GM21423 (cell line): ENCODE measurements around the gene SLC7A5.

Experiments
- ATAC-seq: cut with Tn5 transposase; IDR thresholded peaks from one replicate; pipeline ENCODE4 v1.9.1; 2021; ENCODE audit warnings: mild to moderate bottlenecking, moderate library complexity; ENCODE audit not compliant: unreplicated experiment

SLC7A5 gene

DNA sequence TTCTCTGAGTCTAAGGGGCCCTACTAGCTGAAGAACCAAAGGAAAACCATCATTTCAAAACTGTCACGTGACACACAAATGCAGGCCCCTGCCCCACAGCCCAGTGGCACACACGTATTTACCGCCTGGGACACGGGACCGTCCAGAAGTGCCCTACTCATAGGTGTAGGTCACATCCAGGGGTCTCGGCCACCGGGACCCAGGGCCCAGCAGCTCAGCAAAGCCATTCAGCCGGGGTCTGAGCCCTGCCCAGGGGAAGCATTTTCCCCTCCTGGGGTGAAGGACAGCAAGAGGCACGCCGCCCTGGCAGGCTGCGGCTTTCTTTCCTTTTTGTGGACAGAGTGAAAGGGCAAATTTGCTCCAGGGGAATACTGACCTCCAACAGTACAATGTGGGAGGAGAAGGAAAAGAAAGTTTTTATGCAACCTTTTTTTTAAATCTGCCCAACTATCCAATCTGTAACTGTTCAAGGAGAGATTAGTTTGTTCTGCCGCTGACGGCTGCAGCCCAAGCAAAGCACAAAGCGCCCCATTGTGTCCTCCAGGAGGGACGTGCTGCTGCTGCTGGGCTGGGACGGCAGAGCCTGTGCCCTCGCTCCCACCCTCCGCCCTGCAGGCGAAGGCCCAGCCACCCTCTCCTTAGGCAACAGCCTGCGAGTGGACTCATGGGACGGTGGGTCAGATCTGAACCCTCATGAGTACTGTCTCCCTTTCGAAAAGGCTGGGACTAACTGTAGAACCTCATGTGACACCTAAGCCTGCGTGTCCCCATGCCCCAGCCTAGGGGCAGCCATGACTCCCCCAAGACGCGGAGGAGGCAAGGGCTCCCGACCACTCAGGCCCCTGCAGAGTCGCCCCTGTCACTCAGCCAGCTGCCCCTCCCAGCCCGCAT, 21.3 kb downstream of the SLC7A5 start:
- no peak for ATAC-seq

- ATAC-seq = no peak
These were observed 21.9 kb downstream of the SLC7A5 start for GRCh38 chr16:87847467-87847784.

DNA sequence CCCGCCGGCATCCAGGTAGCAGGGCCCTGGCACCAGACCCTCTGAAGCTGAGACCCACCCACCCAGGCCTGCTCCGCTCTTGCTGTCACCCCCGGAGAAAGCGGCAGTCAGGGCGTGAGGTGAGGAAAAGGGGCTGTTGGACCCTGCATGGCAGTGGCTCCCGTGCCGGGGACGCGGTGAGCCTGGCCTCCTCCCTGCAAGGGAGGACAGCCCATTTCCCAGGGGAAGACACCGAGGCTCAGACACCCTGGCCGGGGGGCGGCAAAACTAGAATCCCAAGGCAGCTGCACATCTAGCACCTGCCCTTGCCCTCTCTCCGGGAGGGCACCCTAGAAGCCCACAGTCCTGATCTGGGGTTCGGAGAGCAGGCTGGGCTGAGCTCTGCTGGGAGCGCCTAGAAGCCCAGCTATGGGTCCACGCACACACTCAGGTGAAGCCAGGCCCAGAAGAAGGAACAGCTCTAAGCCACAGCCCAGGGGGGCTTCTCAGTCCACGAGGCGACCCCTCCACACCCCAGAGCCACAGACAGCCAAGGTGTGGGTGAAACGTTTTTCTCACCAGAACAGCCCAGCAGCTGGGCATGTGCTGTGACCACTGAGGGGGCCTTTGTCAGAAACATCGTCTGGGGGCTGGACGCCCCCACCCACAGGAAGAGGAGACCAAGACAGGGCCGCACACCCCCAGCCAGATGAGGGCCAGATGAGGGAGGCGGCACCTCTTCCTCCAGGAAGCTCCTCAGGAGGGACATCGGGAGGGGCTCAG, 22.4 kb downstream of the SLC7A5 start:
- ATAC-seq = no peak

DNA sequence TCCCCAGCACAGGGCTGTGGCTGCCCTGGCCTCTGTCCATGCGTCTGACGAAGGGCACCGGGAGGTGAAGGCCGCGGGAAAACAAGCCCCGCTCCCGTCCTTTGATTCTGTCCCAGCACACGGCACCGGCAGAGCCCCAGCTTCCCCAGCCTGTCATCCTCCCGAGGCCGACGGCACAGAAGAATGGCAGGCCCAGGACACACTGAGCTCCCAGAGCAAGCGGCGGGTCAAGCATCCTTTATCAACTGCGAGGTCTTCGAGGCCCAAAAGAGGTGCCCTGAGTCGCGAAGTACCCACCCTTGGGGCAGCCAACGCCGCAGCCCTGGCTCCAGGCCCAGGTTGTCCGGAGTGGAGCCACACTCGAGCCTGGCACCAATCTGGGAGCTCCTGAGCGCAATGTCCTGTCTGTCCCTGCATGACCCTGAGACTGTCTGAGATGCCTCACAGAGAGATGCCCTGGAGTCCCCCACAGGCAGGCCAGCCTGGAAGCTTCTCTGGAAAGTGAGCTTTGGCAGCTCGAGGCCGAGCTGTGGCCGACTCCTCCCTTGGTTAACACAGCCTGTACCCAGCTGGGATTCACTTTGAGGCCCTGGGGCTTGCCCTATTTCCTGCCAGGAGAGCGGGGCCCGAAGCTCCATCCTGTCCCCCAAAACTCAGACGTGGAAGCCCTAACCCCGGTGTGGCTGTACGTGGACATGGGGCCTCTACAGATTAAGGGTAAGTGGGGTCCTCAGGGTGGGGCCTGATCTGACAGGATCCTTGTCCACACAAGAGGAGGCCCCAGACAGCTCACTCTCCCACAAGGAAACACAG, 23.3 kb downstream of the SLC7A5 start:
- ATAC-seq = no peak

GRCh38 chr16:87845213-87845612, 24.1 kb downstream of the SLC7A5 start:
- no peak for ATAC-seq

DNA sequence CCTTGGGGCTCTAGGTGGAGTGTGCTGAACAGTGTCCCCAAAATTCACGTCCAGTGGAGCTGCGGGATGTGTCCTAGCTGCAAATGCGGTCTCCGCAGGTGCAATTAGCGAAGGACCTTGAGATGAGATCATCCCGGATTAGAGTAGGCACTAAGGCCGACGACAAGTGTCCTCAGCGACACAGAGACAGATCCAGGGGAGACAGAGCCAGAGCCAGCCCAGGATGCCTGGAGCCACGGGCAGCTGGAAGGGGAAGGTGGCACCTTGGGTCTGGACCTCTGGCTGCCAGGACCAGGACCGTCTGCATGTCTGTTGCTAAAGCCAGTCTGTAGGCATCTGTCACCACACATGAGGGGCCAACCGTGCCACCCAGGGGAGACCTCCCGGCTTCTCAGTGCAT, 24.5 kb downstream of the SLC7A5 start:
- ATAC-seq = no peak

GRCh38 chr16:87844120-87844733, 25.1 kb downstream of the SLC7A5 start:
- ATAC-seq = no peak

DNA sequence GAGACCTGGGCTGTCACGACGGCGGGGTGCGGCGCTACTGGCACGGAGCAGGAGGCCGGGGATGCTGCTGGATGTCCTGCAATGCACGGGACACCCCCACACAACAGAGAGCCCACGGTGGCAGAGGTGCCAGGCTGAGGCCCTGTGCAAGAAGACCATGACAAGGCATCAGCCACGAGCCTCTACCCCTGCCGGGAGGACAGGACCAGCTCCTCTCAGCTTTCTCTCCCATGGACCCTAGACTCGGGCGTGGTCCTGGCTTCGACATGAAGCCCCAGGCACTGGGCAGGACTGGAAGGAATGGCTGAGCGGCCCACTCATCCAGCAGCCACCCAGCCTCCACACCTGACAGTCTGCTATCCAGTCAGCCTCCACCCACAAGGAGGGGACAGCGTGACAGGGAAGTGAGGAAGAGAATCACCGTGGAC, 25.6 kb downstream of the SLC7A5 start:
- ATAC-seq = no peak

DNA sequence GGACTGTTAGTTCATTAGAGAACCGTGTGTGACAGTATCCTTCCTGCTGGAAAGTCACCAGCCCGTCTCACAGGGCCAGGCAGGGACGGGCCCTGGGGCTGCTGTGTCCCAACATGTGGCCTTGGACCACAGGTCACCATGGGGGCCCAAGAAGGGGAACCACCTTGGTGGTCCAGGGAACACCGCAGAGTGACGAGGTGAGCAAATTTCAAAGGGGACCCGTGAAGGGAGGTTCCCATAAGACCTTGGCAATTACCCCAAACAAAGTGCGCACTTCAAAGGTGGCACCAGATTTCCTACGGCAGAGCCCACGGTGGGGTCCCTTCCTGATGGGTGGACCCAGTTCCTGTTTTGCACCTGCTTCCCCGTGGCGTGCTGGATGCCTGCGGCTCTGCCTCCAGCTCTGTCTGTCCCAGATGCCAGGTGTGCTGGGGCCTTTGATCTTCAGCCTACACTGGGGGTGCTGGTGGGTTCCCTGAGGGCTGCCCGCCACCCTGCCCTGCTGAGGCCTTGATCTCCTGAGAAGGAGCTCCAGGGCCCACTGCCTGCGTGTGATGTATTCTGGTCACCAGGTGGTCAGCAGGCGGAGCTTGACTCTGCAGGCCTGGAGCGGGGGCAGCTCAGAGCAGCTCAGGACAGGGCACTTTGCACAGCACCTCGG, 27.0 kb downstream of the SLC7A5 start:
- ATAC-seq = no peak

DNA sequence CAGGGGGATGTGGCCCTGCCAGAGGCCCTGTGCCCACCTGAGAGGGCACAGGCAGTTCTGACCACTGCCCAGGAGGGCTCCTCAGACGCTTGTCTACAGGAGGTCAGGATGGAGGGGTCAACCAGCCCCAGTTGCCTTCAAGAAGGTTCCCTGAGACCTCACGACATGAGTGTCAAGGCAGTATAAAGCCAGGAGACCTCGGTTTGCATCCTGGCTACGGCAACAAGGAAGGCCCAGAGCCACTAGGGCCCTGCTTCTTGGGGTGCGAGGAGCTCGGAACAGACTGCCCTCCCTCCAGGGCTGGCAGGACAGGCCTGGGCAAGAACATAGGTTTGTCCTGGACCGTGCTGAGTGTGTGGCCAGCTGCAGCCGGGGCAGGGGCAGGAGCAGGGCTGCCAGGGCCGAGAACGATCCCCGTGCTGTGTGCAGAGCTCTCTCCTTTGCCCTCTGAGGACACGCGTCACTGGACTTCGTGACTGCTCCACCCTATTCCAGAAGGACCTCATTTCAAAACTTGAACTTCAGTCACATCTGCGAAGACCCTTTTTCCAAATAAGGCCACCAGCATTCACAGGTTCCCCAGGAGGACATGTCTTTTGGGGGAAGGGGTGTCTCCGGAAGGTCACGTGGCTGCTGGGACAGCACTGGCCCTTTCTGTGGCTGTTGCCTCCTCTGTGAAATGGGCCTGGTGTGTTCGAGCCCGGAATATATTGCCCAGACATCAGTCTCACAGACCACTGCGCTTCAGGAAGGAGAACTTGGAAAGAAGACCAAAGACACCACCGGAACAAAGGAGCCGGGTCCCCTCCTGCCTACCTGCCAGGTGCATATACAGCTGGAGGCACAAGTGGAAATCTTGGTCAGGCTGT, 27.7 kb downstream of the SLC7A5 start:
- ATAC-seq = no peak

DNA sequence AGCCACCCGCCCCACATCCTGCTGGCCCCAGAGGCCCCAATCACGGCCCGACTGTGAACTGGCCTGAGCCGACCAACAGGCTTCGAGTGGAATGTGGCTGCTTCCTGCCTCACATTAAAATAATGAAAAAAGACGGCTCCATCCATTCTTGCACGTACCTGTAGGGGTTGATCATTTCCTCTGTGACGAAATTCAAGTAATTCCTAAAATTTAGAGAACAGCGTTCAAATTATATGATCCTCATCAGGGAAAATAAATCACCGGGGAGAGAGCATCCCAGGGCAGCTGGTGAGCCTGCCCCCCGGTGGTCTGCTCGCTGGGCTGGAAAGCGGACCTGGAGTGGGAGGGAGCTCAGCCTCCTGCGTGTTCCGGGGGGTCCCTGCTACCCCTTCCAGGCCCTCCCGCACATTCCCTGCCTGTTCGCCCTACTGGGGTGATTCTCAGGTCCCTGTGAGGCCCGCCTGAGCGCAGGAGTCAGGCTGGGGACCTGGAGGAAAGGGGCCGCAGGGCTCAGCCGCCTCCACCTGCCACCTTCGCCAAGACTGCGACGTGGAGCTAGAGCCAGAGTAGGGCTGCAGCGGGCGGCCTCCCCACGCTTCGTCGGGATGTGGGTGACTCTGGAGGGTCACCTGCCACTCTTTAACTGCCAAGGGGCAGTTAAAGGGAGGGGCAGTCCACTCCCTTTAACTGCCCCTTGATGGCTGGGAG, 28.9 kb downstream of the SLC7A5 start:
- ATAC-seq = no peak

- no peak for ATAC-seq
These were observed 29.6 kb downstream of the SLC7A5 start for GRCh38 chr16:87839542-87840270.

- ATAC-seq = no peak
These were observed 30.4 kb downstream of the SLC7A5 start for GRCh38 chr16:87838643-87839541.

DNA sequence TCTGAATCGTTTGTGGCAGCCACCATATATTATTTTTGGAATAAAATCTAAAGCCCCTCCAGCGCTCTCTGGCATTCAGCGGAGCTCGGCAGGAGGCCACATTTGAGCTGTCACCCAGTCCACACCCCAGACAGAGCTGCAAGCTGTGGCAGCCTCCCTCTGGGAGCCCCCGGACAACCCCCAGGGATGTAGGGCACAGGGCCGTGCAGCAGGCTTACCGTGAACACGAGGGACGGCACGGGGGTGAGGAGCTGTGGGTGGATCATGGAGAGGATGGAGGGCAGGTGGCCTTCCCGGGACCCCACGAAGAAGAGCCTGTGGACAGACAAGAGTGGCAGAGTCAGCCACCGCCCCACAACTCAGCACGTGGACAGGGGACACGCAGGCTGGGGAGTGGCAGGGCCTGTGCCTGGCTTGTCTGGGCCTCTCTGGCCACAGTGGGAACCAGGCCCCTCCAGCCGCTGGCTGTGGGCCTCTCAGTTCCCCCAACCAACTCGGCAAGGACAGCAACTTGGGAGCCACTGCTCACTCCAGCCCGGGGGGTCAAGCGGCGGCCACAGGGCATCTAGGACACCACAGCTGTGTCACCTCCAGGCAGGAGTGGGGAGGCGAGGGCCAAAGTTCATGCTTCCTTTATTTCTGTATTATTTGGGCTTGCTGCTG, 31.5 kb downstream of the SLC7A5 start:
- no peak for ATAC-seq

GRCh38 chr16:87836844-87837581, 32.3 kb downstream of the SLC7A5 start:
- ATAC-seq = no peak

DNA sequence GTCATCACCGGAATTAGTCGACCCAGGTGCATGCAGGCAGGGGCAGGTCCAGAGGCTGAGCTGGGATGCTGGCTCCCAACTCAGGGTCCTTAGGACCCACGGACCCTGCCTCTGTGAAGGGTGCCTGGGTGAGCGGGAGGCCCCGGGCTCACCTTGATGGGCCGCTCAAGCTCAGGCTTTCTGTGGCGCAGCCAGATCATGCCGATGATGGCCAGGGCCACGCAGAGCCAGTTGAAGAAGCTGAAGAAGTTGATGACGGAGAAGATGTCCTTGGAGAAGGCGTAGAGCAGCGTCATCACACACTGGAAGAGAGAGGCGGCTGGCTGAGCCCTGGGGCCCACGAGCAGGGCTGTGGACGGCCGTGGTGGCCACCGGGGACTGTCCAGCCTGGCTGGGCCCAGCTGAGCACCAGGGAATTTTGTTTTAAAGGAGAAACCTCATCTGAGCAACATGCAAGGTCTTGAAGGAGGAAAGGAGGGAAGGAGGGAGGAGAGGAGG, 32.9 kb downstream of the SLC7A5 start:
- no peak for ATAC-seq
